Vagina (tissue), 2 donors: ENCODE data around the gene KAZALD1. TPM values are rescaled to one million over a fixed set of nuclear protein-coding genes. Genes with fewer than 3 reads are reported as not detected.

Source experiments
- DNase-seq, 2 donors: peaks; one replicate each; pipeline ENCODE4 v3.0.0-alpha.2; 2017; ENCODE audit errors: extremely low spot score in 2 of 2
- H3K27ac ChIP-seq: fragments of 200-600 bp; sonication (generic); one replicate; pipeline ENCODE4 v1.5.1; 2019
- H3K27me3 ChIP-seq: fragments of 200-600 bp; sonication (generic); one replicate; pipeline ENCODE4 v1.5.1; 2019
- H3K36me3 ChIP-seq, 2 donors: fragments of 200-600 bp; sonication (generic); one replicate each; pipeline ENCODE4 v1.5.1; 2017 to 2019
- H3K4me1 ChIP-seq: fragments of 200-600 bp; sonication (generic); one replicate; pipeline ENCODE4 v1.5.1; 2019
- H3K4me3 ChIP-seq, 2 donors: fragments of 200-600 bp; sonication (generic); 1 replicate in 1 of 2; 2 replicates in 1 of 2; pipeline ENCODE4 v1.5.1; 2016 to 2019
- H3K9me3 ChIP-seq: fragments of 200-600 bp; sonication (generic); one replicate; pipeline ENCODE4 v1.5.1; 2019
- CTCF ChIP-seq, 3 experiments: fragments of 450-650 bp in 2 of 3; fragments of 200-600 bp in 1 of 3; sonication (generic) in 1 of 3; IDR thresholded peaks; one replicate each; pipeline ENCODE4 v1.5.1; 2017 to 2019; ENCODE audit warnings: antibody characterized with exemption in 3 of 3, mild to moderate bottlenecking in 2 of 3, moderate library complexity in 2 of 3
- POLR2A ChIP-seq, 2 donors: fragments of 450-650 bp; IDR thresholded peaks; one replicate each; pipeline ENCODE4 v1.6.1; 2017; ENCODE audit warnings: antibody characterized with exemption in 2 of 2, mild to moderate bottlenecking in 2 of 2, moderate library complexity in 2 of 2
- POLR2AphosphoS5 ChIP-seq, 2 donors: sonication (generic); formaldehyde crosslinking; IDR thresholded peaks; one replicate each; pipeline ENCODE4 v1.9.0; 2017; ENCODE audit warnings: antibody characterized with exemption in 2 of 2, mild to moderate bottlenecking in 2 of 2, low read depth in 1 of 2; ENCODE audit not compliant: insufficient read depth in 1 of 2
- intact Hi-C: fragments of 100-400 bp; cut with DNase I; formaldehyde crosslinking; loops from one replicate; pipeline ENCODE4 v1.15.1; 2023
- total RNA-seq: library from RNA; depleted of rRNA; stranded (reverse); fragments of >200 nt; gene quantifications from one replicate; pipeline ENCODE4 v1.2.3, GENCODE V29; 2016

Gene KAZALD1
- total RNA-seq, 1 donor from 2014 or later, result 4.2 TPM

- intact Hi-C loops, result no loop called here
- no peak for DNase-seq
- TF ChIP-seq POLR2A (IDR thresholded peaks at IDR 0.05), result no peak
- no peak for TF ChIP-seq POLR2AphosphoS5 (IDR thresholded peaks at IDR 0.05; ENCODE audit: insufficient read depth in 1 of 2, low read depth in 1 of 2)
- TF ChIP-seq CTCF (IDR thresholded peaks at IDR 0.05), result no peak
- H3K36me3 ChIP-seq, result no peaks in the 10 kb centered on the region
- no peak overlapping the region for H3K27ac ChIP-seq
- H3K4me1 ChIP-seq, result no peaks in the 10 kb centered on the region
- H3K4me3 ChIP-seq, result no peak overlapping the region
- H3K27me3 ChIP-seq, result no peaks in the 10 kb centered on the region
- H3K9me3 ChIP-seq, result no peaks in the 10 kb centered on the region
Measured at GRCh38 chr10:101107771-101108170, 46.0 kb downstream of the KAZALD1 start.

- no peak for DNase-seq
- Histone ChIP-seq H3K36me3 (no peaks in the 10 kb centered on the region), H3K27me3 (no peaks in the 10 kb centered on the region), H3K4me1 (no peaks in the 10 kb centered on the region), H3K27ac (no peak overlapping the region), H3K4me3 (no peak overlapping the region), H3K9me3 (no peaks in the 10 kb centered on the region)
- intact Hi-C loops, result no loop called here
- TF ChIP-seq POLR2AphosphoS5 (IDR thresholded peaks at IDR 0.05; ENCODE audit: insufficient read depth in 1 of 2, low read depth in 1 of 2) (no peak), CTCF (IDR thresholded peaks at IDR 0.05) (no peak), POLR2A (IDR thresholded peaks at IDR 0.05) (no peak)
Measured at GRCh38 chr10:101110856-101111523, 49.2 kb downstream of the KAZALD1 start.

- Histone ChIP-seq H3K27ac (no peak overlapping the region), H3K36me3 (no peaks in the 10 kb centered on the region), H3K4me1 (no peaks in the 10 kb centered on the region), H3K9me3 (no peaks in the 10 kb centered on the region), H3K4me3 (no peak overlapping the region), H3K27me3 (no peaks in the 10 kb centered on the region)
- TF ChIP-seq CTCF (IDR thresholded peaks at IDR 0.05), result no peak
- TF ChIP-seq POLR2AphosphoS5 (IDR thresholded peaks at IDR 0.05; ENCODE audit: insufficient read depth in 1 of 2, low read depth in 1 of 2), result no peak
- TF ChIP-seq POLR2A (IDR thresholded peaks at IDR 0.05), result no peak
- intact Hi-C loops, result no loop called here
- no peak for DNase-seq
Measured at GRCh38 chr10:101111547-101111946, 49.8 kb downstream of the KAZALD1 start.

GRCh38 chr10:101112799-101113594 is 51.2 kb downstream of the KAZALD1 start:
- H3K4me1 ChIP-seq, result no peaks in the 10 kb centered on the region
- no peak overlapping the region for H3K4me3 ChIP-seq
- TF ChIP-seq POLR2A (IDR thresholded peaks at IDR 0.05) (no peak), CTCF (IDR thresholded peaks at IDR 0.05) (no peak), POLR2AphosphoS5 (IDR thresholded peaks at IDR 0.05; ENCODE audit: insufficient read depth in 1 of 2, low read depth in 1 of 2) (no peak)
- no peaks in the 10 kb centered on the region for H3K27me3 ChIP-seq
- H3K27ac ChIP-seq, result no peak overlapping the region
- DNase-seq, result no peak
- H3K36me3 ChIP-seq, result no peaks in the 10 kb centered on the region
- H3K9me3 ChIP-seq, result no peaks in the 10 kb centered on the region
- intact Hi-C loops, result no loop called here

- H3K9me3 ChIP-seq, result no peaks in the 10 kb centered on the region
- no peaks in the 10 kb centered on the region for H3K27me3 ChIP-seq
- no peaks in the 10 kb centered on the region for H3K4me1 ChIP-seq
- no peak overlapping the region for H3K4me3 ChIP-seq
- H3K27ac ChIP-seq, result no peak overlapping the region
- TF ChIP-seq CTCF (IDR thresholded peaks at IDR 0.05), result no peak
- TF ChIP-seq POLR2AphosphoS5 (IDR thresholded peaks at IDR 0.05; ENCODE audit: insufficient read depth in 1 of 2, low read depth in 1 of 2), result no peak
- TF ChIP-seq POLR2A (IDR thresholded peaks at IDR 0.05), result no peak
- no peak for DNase-seq
- intact Hi-C loops, result no loop called here
- H3K36me3 ChIP-seq, result no peaks in the 10 kb centered on the region
Measured at GRCh38 chr10:101113890-101114403, 52.2 kb downstream of the KAZALD1 start.
